Lower lobe of right lung (tissue), 2 donors: ENCODE results near the gene CD79A. TPM values are rescaled to one million over a fixed set of nuclear protein-coding genes. Genes with fewer than 3 reads are reported as not detected.

Source experiments
- ATAC-seq, 2 donors: fragments of 200-7000 bp; cut with Tn5 transposase; one replicate each; pipeline ENCODE4 v1.9.1; 2020 to 2022; ENCODE audit warnings: mild to moderate bottlenecking in 2 of 2, moderate library complexity in 2 of 2
- DNase-seq: peaks from one replicate; pipeline ENCODE4 v3.0.0-alpha.2; 2020
- H3K27ac ChIP-seq: fragments of 200-600 bp; one replicate; pipeline ENCODE4 v1.8.0; 2022
- H3K27me3 ChIP-seq: fragments of 200-600 bp; one replicate; pipeline ENCODE4 v1.8.0; 2022; ENCODE audit warnings: low read depth
- H3K36me3 ChIP-seq: fragments of 200-600 bp; one replicate; pipeline ENCODE4 v1.8.0; 2022; ENCODE audit warnings: mild to moderate bottlenecking
- H3K4me1 ChIP-seq: fragments of 200-600 bp; one replicate; pipeline ENCODE4 v1.8.0; 2022
- H3K4me3 ChIP-seq: fragments of 200-600 bp; one replicate; pipeline ENCODE4 v1.8.0; 2022; ENCODE audit warnings: mild to moderate bottlenecking
- H3K9me3 ChIP-seq: fragments of 200-600 bp; one replicate; pipeline ENCODE4 v1.8.0; 2022
- intact Hi-C: fragments of 100-400 bp; cut with DNase I; formaldehyde crosslinking; loops from one replicate; pipeline ENCODE4 v1.11.0; 2022
- total RNA-seq: library from RNA; stranded (reverse); fragmentation: NEBNext Ultra II Directional; extraction: Animal tissue kit (Norgen Biotek cat#: 25700); gene quantifications from one replicate; pipeline ENCODE4 v1.2.1, GENCODE V29; 2021
- TF ChIP-seq, protein P1 (sequence below): fragments of 200-600 bp; IDR thresholded peaks from one replicate; pipeline ENCODE4 v1.8.0; 2022; ENCODE audit warnings: antibody characterized with exemption, mild to moderate bottlenecking
- donor health status: DM: no; HTN: yes; CAD: no; lungs with severe emphysema.

CD79A gene
- total RNA-seq, 1 donor from 2014 or later = 1.2 TPM

DNA sequence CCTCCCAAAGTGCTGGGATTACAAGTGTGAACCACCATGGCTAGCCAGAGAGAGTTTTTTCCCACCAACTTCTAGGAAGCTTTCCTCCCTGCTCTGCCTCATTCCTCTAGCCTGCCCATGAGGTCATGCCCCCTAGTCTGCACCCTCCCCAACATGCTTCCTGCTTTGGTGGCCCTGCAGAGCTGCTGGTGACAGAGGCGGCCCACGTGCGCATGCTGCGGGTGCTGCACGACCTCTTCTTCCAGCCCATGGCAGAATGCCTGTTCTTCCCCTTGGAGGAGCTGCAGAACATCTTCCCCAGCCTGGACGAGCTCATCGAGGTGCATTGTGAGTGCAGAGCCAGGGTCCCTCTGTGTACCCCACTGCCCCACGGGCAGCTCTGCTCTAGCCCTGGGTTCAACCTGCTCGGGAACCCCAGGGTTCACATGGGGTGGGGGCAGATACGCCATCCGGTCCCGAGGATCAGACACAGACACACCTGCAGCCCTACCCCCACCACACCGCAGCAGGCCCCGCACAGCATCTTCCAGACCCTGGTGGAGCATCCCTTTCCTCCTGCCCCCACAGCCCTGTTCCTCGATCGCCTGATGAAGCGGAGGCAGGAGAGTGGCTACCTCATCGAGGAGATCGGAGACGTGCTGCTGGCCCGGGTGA, 24.8 kb downstream of the CD79A start:
- Histone ChIP-seq H3K4me3 (no peak overlapping the region), H3K9me3 (no peaks in the 10 kb centered on the region), H3K4me1 (peaks cover 5% of the 10 kb centered on the region), H3K27me3 (no peaks in the 10 kb centered on the region), H3K36me3 (peaks cover 91% of the 10 kb centered on the region), H3K27ac (no peak overlapping the region)
- no peak for DNase-seq
- intact Hi-C loops = no loop called here
- TF ChIP-seq, protein P1, sequence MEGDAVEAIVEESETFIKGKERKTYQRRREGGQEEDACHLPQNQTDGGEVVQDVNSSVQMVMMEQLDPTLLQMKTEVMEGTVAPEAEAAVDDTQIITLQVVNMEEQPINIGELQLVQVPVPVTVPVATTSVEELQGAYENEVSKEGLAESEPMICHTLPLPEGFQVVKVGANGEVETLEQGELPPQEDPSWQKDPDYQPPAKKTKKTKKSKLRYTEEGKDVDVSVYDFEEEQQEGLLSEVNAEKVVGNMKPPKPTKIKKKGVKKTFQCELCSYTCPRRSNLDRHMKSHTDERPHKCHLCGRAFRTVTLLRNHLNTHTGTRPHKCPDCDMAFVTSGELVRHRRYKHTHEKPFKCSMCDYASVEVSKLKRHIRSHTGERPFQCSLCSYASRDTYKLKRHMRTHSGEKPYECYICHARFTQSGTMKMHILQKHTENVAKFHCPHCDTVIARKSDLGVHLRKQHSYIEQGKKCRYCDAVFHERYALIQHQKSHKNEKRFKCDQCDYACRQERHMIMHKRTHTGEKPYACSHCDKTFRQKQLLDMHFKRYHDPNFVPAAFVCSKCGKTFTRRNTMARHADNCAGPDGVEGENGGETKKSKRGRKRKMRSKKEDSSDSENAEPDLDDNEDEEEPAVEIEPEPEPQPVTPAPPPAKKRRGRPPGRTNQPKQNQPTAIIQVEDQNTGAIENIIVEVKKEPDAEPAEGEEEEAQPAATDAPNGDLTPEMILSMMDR = no peak
- no peak for ATAC-seq

DNA sequence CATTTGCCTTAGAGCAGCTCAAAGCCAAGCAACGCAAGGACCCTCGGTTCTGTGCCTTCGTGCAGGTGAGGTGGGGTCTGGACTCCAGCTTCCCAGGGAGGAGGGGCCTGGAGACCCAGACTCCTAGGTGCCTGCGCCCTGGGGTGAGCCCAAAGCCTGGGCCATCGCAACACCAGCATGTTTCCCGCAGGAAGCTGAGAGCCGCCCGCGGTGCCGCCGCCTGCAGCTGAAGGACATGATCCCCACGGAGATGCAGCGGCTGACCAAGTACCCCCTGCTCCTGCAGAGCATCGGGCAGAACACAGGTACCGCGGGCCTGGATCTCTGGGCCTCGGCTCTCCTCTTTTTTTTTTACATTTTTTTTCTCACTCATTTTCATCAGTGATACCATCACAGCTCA, 25.5 kb downstream of the CD79A start:
- peaks cover 98% of the 10 kb centered on the region for H3K36me3 ChIP-seq
- peaks cover 5% of the 10 kb centered on the region for H3K4me1 ChIP-seq
- H3K27ac ChIP-seq = no peak overlapping the region
- no peaks in the 10 kb centered on the region for H3K9me3 ChIP-seq
- ATAC-seq (no peak), DNase-seq (no peak)
- no peaks in the 10 kb centered on the region for H3K27me3 ChIP-seq
- TF ChIP-seq, protein P1 = no peak
- no peak overlapping the region for H3K4me3 ChIP-seq
- intact Hi-C loops = no loop called here

DNA sequence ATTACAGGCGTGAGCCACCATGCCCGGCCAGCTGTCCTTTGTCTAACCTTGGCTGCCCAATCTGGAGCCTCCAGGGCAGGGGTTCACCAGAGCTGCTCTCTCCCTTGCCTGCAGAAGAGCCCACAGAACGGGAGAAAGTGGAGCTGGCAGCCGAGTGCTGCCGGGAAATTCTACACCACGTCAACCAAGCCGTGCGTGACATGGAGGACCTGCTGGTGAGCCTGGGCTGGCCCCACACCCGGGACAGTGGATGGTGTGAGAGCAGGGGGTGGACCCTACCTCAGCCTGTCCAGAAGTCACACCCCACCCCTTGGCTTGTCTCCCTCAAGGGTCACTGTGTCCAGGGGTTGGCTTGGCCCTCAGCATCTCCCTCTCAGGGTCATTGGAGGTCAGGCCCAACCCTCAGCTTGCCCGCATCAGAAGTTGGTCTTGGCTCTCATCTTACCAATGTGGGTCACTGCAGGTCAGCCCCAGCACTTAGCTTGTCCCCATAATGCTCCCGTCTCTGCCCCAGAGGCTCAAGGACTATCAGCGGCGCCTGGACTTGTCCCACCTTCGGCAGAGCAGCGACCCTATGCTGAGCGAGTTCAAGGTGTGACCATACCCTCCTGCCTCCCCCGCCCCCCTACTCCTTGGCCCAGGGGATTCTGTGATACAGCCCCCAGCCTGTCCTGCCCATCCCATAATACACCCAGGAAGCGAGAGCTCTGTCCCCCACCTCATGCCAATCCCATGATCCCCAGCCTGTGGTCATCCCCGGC, 26.3 kb downstream of the CD79A start:
- H3K36me3 ChIP-seq = peaks cover 90% of the 10 kb centered on the region
- no peaks in the 10 kb centered on the region for H3K9me3 ChIP-seq
- no peaks in the 10 kb centered on the region for H3K27me3 ChIP-seq
- H3K27ac ChIP-seq = peak overlapping the region; percentile 58
- peak; percentile 2 to 29 for ATAC-seq
- TF ChIP-seq, protein P1 = no peak
- no peak for DNase-seq
- intact Hi-C loops = no loop called here
- H3K4me3 ChIP-seq = no peak overlapping the region
- H3K4me1 ChIP-seq = peaks cover 5% of the 10 kb centered on the region

DNA sequence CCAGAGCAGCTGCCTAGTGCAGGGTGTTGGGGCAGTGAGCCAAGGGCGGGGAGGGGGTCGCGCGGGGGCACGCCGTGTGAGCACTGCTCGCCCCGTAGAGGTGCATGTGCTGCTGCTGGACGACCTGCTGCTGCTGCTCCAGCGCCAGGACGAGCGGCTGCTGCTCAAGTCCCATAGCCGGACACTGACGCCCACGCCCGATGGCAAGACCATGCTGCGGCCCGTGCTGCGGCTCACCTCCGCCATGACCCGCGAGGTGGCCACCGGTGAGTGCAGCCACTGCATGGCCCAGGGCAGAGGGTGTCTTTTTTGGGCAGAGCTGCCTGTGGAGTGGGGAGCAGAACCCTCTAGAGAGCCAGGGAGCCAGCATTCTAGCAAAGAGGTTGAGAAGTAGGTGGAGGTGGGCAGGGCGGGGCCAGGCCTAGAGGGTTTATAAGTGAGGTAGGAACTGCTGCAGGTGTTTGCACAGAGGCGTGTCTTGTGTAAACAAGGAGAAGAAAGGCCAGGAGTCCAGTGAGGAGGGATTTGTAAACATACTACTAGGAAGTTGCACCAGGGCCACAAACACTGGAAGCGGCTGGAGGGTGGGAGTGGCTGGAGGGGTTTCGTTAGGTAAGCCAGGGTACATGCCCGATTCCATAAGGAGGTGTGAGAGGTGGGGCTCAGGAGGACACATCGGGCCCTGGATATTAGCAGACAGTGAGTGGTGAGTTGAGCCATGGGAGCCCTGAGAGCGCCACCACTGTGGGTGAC, 27.2 kb downstream of the CD79A start:
- peaks cover 5% of the 10 kb centered on the region for H3K4me1 ChIP-seq
- intact Hi-C loops = no loop called here
- ATAC-seq (peak; percentile 92 to 96), DNase-seq (peak; percentile 93)
- peak overlapping the region; percentile 65 for H3K27ac ChIP-seq
- no peaks in the 10 kb centered on the region for H3K9me3 ChIP-seq
- TF ChIP-seq, protein P1 = no peak
- peaks cover 81% of the 10 kb centered on the region for H3K36me3 ChIP-seq
- no peaks in the 10 kb centered on the region for H3K27me3 ChIP-seq
- peak overlapping the region; percentile 33 for H3K4me3 ChIP-seq

DNA sequence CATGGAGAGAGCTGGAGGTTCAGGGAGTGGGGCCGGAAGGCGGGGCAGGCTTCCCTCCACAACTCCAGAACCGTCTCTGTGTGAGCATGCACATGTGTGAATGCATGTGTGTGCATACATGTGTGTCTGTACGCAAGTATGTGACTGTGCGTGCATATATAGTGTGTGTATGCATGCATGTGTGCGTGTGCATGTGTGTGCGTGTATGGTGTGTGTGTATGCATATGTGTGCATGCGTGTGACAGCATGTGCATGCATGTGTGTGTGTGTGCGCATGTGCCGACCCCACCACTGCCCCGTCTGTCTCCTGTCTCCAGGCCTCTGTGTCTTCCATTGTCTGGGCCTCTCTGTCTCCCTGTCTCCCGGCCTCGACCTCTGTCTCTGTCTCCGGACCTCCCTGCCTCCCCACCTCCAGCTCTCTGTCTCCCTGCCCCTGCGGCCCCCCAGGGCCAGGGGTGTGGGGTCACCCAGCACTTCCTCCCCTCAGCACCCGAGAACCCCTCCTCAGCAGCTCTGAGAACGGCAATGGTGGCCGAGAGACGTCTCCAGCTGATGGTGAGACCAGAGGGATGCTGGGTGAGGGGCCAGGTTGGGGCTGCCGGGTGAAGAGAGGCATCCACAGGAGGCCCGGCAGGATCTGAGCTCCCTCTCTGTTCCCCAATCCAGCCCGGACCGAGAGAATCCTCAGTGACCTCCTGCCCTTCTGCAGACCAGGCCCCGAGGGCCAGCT, 28.4 kb downstream of the CD79A start:
- intact Hi-C loops = no loop called here
- Histone ChIP-seq H3K36me3 (peaks cover 70% of the 10 kb centered on the region), H3K27me3 (no peaks in the 10 kb centered on the region), H3K9me3 (no peaks in the 10 kb centered on the region), H3K4me1 (peaks cover 5% of the 10 kb centered on the region), H3K27ac (no peak overlapping the region), H3K4me3 (peak overlapping the region; percentile 33)
- no peak for DNase-seq
- ATAC-seq = no peak
- TF ChIP-seq, protein P1 = no peak
